ENCODE results near the gene ITGB8.

Gene ITGB8

GRCh38 chr7:20351901-20352300, 21.2 kb downstream of the ITGB8 start:
- H2AFZ ChIP-seq (ENCODE audit: low read depth, low read length), result no peak overlapping the region
- H3K4me1 ChIP-seq (ENCODE audit: insufficient read depth, low read length), result no peaks in the 10 kb centered on the region
- H3K27ac ChIP-seq (ENCODE audit: low read length), result no peak overlapping the region
- no peaks in the 10 kb centered on the region for H3K27me3 ChIP-seq (ENCODE audit: insufficient read depth, low read length, poor library complexity)
- no peaks in the 10 kb centered on the region for H3K79me2 ChIP-seq (ENCODE audit: insufficient read depth, low read length)
- H3K9me3 ChIP-seq (ENCODE audit: insufficient read depth, low read length, severe bottlenecking), result no peaks in the 10 kb centered on the region
- DNase-seq, result no peak
- H3K36me3 ChIP-seq (ENCODE audit: insufficient read depth, low read length), result no peaks in the 10 kb centered on the region
- no peaks in the 10 kb centered on the region for H4K20me1 ChIP-seq (ENCODE audit: insufficient read depth, low read length)
- H3K4me2 ChIP-seq (ENCODE audit: insufficient read depth, low read length), result no peak overlapping the region
- no peak for ATAC-seq (ENCODE audit: insufficient read depth, low read depth)
- H3K4me3 ChIP-seq (ENCODE audit: low read depth in 1 of 2, low read length in 2 of 2), result no peak overlapping the region
- H3K9ac ChIP-seq (ENCODE audit: low read depth, low read length), result no peak overlapping the region
- no peak for TF ChIP-seq CTCF (IDR thresholded peaks at IDR 0.05; ENCODE audit: borderline replicate concordance, extremely low read depth, low read length, poor library complexity, severe bottlenecking)
- TF ChIP-seq EZH2 (IDR thresholded peaks at IDR 0.05; ENCODE audit: borderline replicate concordance, low read depth, low read length, severe bottlenecking), result no peak

GRCh38 chr7:20352573-20353306, 22.0 kb downstream of the ITGB8 start:
- Histone ChIP-seq H4K20me1 (ENCODE audit: insufficient read depth, low read length) (no peaks in the 10 kb centered on the region), H3K27ac (ENCODE audit: low read length) (no peak overlapping the region), H3K79me2 (ENCODE audit: insufficient read depth, low read length) (no peaks in the 10 kb centered on the region), H3K4me1 (ENCODE audit: insufficient read depth, low read length) (no peaks in the 10 kb centered on the region), H3K9ac (ENCODE audit: low read depth, low read length) (no peak overlapping the region), H3K9me3 (ENCODE audit: insufficient read depth, low read length, severe bottlenecking) (no peaks in the 10 kb centered on the region), H3K36me3 (ENCODE audit: insufficient read depth, low read length) (no peaks in the 10 kb centered on the region), H3K27me3 (ENCODE audit: insufficient read depth, low read length, poor library complexity) (no peaks in the 10 kb centered on the region), H3K4me3 (ENCODE audit: low read depth in 1 of 2, low read length in 2 of 2) (no peak overlapping the region), H2AFZ (ENCODE audit: low read depth, low read length) (no peak overlapping the region), H3K4me2 (ENCODE audit: insufficient read depth, low read length) (no peak overlapping the region)
- DNase-seq, result no peak
- no peak for ATAC-seq (ENCODE audit: insufficient read depth, low read depth)
- TF ChIP-seq EZH2 (IDR thresholded peaks at IDR 0.05; ENCODE audit: borderline replicate concordance, low read depth, low read length, severe bottlenecking) (no peak), CTCF (IDR thresholded peaks at IDR 0.05; ENCODE audit: borderline replicate concordance, extremely low read depth, low read length, poor library complexity, severe bottlenecking) (no peak)

DNA sequence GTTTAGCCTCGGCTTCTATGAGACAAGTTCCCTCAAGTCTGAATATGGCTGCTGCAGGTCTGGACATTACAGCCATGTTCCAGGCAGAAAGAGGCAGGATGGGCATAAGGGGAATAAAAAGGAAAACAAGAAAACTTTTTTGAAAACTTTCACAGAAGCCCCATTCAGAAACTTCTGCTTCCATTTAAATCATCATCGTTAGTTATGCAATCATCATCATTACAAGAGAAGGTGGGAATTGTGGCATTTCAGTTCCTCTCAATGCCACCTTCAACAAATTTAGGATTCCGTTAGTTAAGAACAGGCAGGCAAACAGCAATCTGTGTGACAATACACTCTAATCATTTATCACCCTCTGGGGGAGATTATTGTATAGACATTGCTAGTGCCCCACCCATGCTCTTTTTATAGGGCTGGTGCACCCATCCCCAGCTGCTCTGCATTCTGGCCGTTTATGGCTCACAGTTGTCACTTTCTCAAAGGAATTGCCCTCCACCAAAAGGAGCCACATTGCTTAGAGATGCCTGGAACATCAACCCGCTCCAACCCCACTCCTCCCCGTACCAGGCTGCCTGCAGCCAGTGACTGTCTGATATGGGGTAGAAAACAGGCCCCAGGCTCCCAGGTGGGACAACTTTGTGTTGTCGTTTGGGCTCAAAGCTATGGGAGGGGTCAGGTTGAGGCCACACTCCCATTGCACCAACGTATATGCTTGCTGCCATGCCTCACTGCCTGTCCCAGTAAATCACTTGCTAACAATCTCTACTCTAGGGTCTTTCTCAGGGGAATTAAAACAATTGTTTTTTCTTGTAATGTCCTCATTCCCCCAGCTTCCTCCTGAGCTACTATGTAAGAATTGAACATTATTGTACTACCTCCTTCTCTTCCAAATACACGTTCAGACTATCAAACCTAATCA, 24.2 kb downstream of the ITGB8 start:
- no peak for ATAC-seq (ENCODE audit: insufficient read depth, low read depth)
- Histone ChIP-seq H3K36me3 (ENCODE audit: insufficient read depth, low read length) (no peaks in the 10 kb centered on the region), H3K27me3 (ENCODE audit: insufficient read depth, low read length, poor library complexity) (no peaks in the 10 kb centered on the region), H3K27ac (ENCODE audit: low read length) (no peak overlapping the region), H3K4me2 (ENCODE audit: insufficient read depth, low read length) (no peak overlapping the region), H3K79me2 (ENCODE audit: insufficient read depth, low read length) (no peaks in the 10 kb centered on the region), H4K20me1 (ENCODE audit: insufficient read depth, low read length) (no peaks in the 10 kb centered on the region), H3K9me3 (ENCODE audit: insufficient read depth, low read length, severe bottlenecking) (no peaks in the 10 kb centered on the region), H3K4me1 (ENCODE audit: insufficient read depth, low read length) (no peaks in the 10 kb centered on the region), H3K4me3 (ENCODE audit: low read depth in 1 of 2, low read length in 2 of 2) (no peak overlapping the region), H2AFZ (ENCODE audit: low read depth, low read length) (no peak overlapping the region), H3K9ac (ENCODE audit: low read depth, low read length) (no peak overlapping the region)
- TF ChIP-seq EZH2 (IDR thresholded peaks at IDR 0.05; ENCODE audit: borderline replicate concordance, low read depth, low read length, severe bottlenecking), result no peak
- TF ChIP-seq CTCF (IDR thresholded peaks at IDR 0.05; ENCODE audit: borderline replicate concordance, extremely low read depth, low read length, poor library complexity, severe bottlenecking), result no peak
- no peak for DNase-seq

Data from DND-41 (cell line).